NCI-H1930 (cell line): ENCODE data around the gene EAF2.
"Not testable (repeated sequence)": the region's sequence is repeated elsewhere in the genome, so short reads cannot be mapped to it uniquely, and the experiment has no call there.

Source experiments
- DNase-seq, 2 experiments: peaks; one replicate each; lab custom pipeline; 2025; lab: John Stamatoyannopoulos, UW

Gene EAF2

GRCh38 chr3:121834671-121835464 is at the start of gene EAF2, which contains the start of gene IQCB1:
Gene EAF2 (plus strand): TSS chr3:121835209. CDS start chr3:121835286, 77 bp downstream.
Gene IQCB1 (minus strand): TSS chr3:121835060. CDS start chr3:121828960, 6,100 bp downstream.
- peak; percentile 85 to 94 for DNase-seq

DNA sequence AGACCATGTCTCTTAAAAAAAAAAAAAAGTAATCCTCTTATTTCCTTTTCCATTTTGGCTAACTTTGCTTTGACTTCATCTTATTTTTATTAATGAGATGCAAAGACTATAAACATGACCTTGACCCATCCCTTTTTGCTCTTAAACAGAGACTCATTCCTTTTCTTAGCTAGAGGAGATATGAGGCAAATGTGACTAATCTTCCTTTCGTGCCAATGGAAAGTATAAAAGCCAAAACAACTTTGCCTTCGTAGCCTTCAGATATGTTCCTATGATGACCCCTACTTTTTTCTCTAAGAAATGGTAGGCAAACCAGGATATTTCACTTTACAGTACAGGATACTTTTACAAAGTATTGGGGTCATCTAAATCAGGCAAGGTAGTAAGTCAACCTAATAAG is 48.5 kb upstream of the EAF2 start:
- no peak for DNase-seq

- DNase-seq = no peak
These were observed 41.9 kb upstream of the EAF2 start for GRCh38 chr3:121793078-121793477.

- no peak for DNase-seq
These were observed 40.6 kb upstream of the EAF2 start for GRCh38 chr3:121794264-121794983.

GRCh38 chr3:121796970-121797369 is 38.0 kb upstream of the EAF2 start:
- DNase-seq = no peak

DNA sequence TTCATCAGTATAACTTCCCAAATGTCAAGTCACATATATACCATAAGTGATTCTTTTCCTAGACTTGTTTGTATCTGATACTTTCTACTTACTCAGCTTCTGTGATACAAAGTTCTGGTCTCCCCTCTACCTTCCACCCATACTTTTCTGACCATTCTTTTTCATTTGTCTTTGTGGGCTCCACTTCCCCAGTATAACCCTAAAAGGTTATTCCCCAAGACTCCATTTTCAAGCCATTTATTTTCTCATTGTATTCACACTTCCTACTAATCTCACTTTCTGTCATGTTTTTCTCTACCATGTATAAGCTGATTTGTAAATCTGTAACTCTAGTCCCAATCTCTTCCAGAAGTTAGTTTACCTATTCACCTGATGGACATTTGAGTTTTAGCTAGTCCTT is 34.1 kb upstream of the EAF2 start:
- DNase-seq = no peak

DNA sequence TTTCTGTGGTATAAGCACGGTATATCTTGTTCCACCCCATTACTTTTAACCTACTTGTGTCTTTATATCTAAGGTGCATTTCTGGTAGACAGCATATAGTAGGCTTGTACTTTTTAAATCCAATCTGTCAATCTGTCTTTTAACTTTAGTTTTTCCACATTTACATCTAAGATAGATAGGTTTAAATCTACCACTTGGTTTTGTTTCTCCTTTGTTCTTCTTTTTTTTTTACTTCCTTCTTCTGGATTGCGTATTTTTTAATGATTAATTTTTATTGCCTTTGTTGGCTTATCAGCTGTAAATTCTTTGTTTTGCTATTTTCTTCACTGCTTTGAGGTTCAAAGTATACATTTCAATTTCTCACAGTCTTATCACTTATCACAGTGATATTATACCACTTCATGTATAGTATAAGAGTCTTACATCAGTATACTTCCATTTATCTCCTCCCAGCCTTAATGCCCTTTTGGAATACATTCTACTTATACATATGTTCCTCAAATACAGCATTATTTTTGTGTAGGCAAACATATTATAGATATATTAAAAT is 31.2 kb upstream of the EAF2 start:
- no peak for DNase-seq

- DNase-seq = no peak
These were observed 25.8 kb upstream of the EAF2 start for GRCh38 chr3:121809249-121809648.

DNA sequence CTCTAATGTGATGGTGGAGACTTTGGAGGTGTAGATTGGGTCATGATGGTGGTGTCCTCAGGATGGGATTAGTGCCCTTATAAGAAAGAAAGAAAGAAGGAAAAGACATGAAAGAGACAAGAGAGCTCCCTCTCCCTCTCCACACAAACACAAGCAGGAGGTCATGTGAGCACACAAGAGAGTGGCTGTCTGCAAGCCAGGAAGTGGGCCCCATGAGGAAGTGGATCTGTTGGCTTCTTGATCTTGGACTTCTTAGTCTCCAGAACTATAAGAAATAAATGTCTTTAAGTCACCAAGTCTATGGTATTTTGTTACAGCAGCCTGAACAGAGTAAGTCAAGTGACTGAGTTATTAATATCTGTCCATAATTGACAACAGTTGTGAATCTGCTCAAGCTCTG is 17.3 kb upstream of the EAF2 start:
- DNase-seq = no peak

DNA sequence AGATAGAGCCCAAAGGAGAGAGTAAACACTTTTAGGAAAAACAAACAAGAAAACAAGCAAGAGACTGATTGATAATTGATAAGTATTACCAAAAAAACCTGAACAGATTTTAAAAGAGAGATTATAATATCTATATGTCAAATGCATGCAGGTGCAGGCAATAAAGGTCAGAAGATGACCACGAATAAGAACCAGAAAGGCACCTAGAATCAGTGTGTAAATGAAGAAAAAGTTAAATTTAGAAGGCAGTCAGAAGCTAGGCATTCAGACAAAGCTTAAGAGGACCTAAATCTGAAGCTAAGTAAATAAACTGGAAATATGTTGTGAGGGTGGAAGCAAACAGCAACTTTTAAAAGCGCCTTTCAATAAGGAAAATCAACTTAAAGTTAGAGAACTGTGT is 16.4 kb upstream of the EAF2 start:
- DNase-seq = no peak

DNA sequence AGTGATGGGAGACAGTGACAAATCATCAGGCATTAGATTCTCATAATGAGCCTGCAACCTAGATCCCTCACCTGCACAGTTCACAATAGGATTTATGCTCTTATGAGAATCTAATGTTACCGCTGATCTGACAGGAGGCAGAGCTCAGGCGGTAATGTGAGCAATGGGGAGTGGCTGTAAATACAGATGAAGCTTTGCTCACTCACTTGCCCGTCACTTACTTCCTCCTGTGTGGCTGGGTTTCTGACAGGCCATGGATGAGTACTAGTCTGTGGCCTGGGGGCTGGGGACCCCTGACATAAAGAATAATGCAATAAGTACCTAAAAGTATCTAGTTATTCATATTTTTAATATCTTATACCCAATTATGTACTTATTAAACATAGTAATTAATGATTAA is 15.8 kb upstream of the EAF2 start:
- DNase-seq = no peak

DNA sequence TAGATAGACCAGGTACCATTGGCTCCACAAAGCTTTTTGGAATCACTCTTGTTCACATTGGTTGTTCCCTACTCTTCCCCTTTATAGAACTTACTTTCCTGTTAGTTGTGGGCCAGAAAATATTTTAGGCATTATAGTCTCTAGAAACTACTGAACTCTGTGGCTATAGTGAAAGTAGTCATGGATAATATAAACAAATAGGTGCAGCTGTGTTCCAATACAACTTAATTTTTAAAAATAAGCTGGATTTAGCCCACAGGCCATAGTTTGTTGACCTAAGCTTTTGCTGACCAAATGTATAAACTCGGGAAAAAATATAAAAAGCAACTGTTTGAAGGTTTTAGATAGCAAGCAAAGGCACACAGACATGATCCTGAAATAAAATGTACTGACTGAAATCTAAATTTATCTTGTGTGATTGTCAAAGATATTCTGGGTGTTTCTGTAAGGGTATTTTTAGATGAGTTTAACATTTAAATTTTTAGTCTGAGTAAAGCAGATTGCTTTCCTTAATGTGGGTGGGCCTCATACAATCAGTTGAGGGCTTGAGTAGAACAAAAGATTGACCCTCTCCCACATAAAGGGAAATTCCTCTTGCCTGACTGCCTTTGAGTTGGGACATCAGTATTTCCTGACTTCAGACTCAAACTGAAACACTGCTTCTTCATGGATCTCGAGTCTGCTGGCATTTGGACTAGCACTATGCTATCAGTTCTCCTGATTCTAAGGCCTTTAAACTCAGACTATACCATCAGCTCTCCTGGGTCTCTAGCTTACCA is 13.4 kb upstream of the EAF2 start:
- no peak for DNase-seq

GRCh38 chr3:121822973-121823372 is 12.0 kb upstream of the EAF2 start:
- DNase-seq = no peak

DNA sequence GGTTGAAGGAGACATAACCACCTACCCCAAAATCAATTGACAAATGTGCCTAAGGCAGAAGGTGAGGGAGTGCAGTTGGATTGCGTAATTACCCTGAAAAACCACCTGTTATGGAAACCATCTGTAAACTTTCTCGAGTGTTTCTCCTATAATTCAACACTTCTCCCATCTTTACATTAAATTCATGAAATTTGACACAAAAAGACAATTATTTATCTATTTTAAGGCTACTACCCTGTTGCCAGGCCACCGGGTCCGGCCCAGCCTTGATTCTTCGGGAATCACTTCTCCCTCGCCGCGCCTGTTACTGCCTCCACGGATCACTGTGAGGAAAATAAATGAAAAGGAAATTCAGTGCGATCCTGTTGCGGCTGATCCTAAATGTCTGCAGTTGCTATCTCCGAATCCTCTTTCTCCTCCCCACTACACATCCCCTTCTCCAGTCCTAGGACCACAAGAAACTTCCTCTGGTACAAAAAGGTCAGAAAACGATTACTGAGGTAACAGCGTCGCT is 795 bp upstream of the EAF2 start:
- DNase-seq = no peak

- no peak for DNase-seq
These were observed 424 bp downstream of the EAF2 start for GRCh38 chr3:121835465-121835801.

DNA sequence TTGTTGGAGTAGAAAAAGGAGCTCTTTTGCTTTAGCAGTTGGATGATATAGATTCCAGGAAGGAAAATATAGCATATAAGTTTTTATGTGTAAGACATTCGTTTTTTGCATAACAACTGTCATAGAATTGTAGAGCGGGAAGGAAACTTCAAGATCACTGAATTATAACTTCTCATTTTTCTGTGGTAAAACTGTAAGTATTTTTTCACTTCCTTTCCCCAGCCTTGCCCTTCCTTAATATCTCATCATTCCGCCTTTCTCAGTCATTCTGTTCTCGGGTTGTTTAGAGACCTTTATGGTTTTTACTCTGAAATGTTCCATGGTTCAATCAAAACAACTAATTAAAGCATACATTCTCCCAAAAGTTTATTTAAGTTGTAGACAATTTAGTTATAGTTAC is 1.1 kb downstream of the EAF2 start:
- no peak for DNase-seq

DNA sequence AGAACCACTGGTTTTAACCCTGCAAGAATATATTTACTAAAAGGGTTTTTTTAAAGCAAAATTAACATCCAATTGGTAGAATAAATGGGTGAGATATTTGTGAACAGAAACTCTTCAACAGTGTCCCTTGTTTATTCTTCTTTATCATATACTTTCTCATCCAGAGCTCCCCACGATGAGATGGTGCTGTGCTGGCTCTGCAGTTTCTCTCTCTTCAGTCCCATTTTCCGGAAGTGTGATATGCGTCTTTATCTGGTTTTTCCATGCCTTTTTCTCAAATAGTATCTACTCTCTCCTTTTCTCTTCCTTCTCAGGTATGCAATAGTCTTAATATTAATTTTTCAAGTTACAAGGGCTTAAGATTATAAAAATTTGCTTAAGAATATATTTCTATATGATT is 1.5 kb downstream of the EAF2 start:
- no peak for DNase-seq

DNA sequence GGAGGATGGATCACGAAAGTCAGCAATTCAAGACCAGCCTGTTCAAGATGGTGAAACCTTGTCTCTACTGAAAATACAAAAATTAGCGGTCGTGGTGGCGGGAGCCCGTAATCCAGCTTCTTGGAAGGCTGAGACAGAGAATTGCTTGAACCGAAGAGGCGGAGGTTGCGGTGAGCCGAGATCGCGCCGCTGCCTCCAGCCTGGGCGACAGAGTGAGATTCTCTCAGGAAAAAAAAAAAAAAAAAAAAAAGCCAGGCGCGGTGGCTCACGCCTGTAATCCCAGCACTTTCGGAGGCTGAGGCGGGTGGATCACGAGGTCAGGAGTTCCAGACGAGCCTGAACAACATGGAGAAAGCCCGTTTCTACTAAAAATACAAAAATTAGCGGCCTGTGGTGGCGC is 5.0 kb downstream of the EAF2 start:
- DNase-seq = no peak

DNA sequence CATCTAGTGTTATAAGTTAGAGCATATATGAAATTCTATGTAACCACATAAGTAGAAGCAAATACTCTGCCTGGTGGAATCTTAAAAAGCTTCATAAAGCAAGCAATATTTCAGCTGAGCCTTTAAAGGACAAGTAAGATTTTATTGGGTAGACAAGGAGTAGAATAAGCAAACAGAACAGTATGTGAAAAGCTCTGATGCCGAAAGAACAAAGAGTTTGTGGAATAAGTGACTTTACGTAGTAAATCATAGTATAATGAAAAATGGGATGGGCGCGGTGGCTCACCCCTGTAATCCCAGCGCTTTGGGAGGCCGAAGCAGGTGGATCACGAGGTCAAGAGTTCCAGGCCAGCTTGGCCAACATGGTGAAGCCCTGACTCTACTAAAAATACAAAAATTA is 9.9 kb downstream of the EAF2 start:
- DNase-seq = no peak

DNA sequence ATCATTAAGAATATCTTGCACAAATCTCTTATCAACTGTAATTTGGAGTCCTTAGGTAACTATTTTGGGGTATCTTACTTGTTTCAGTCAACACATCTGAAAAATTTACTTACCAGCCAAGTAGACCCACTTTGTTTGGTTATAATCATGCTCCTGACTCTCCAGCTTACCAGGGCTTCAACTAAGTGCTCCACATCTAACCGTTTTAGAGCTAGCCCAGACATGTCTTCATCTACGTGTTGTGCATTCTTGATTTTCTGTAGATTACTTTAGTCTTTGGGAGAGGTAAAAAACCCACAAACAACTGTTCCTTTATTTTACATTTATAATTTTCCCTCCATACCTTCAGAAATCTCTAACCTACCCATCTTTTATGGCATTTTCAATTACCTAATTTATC is 17.2 kb downstream of the EAF2 start:
- no peak for DNase-seq

- DNase-seq = no peak
These were observed 20.5 kb downstream of the EAF2 start for GRCh38 chr3:121855555-121855954.

GRCh38 chr3:121857778-121858177 is 22.8 kb downstream of the EAF2 start:
- not testable (repeated sequence) for DNase-seq
